Stimulated activated CD8-positive, alpha-beta memory T cell treated with anti-CD3 and anti-CD28 coated beads, Interleukin-7, amount 100 ng/mL, for 4 hours (primary cell): ENCODE data around the gene TMEM134.
"Not testable (repeated sequence)": the region's sequence is repeated elsewhere in the genome, so short reads cannot be mapped to it uniquely, and the experiment has no call there.

Source experiments
- DNase-seq, 2 donors: peaks; one replicate each; pipeline ENCODE4 v3.0.0-alpha.2; 2020; ENCODE audit warnings: low read depth in 2 of 2

The TMEM134 gene, protein sequence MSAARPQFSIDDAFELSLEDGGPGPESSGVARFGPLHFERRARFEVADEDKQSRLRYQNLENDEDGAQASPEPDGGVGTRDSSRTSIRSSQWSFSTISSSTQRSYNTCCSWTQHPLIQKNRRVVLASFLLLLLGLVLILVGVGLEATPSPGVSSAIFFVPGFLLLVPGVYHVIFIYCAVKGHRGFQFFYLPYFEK

DNA sequence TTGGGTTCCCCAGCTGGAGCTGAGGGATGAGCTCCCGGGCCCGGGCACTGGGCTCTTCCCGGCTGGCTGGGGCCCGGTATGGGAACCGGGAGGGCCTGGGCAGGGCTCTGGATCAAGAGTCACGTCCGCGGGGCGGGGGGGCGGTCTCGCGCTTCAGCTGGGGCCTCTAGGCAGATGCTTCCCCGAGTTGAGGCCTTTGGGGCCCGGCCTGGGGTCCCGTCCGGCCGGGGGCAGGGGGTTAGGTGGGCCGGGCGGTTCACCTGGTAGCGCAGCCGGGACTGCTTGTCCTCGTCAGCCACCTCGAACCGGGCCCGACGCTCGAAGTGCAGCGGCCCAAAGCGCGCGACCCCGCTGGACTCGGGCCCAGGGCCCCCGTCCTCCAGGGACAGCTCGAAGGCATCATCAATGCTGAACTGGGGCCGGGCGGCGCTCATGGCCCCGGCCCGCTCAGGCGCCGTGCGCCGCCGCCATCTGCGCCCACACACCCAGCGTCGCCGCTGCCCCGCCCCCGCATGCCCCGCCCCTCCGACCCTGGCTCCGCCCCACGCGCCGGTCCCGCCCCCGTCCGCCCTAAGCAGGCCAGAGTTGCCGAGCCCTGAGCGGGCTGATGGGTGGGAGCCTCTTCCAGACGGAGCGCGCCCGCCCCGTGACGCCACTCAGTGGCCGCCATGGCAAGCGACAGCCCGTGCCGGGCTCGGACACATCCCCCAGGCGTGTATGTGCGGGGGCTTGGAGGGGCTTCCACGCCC lies at the start of gene TMEM134:
Gene TMEM134, minus strand, starts transcription at position 493 of the 749 bp plus-strand sequence. Its CDS starts 59 bp downstream, at position 434.
- DNase-seq = peak; percentile 84 to 88

DNA sequence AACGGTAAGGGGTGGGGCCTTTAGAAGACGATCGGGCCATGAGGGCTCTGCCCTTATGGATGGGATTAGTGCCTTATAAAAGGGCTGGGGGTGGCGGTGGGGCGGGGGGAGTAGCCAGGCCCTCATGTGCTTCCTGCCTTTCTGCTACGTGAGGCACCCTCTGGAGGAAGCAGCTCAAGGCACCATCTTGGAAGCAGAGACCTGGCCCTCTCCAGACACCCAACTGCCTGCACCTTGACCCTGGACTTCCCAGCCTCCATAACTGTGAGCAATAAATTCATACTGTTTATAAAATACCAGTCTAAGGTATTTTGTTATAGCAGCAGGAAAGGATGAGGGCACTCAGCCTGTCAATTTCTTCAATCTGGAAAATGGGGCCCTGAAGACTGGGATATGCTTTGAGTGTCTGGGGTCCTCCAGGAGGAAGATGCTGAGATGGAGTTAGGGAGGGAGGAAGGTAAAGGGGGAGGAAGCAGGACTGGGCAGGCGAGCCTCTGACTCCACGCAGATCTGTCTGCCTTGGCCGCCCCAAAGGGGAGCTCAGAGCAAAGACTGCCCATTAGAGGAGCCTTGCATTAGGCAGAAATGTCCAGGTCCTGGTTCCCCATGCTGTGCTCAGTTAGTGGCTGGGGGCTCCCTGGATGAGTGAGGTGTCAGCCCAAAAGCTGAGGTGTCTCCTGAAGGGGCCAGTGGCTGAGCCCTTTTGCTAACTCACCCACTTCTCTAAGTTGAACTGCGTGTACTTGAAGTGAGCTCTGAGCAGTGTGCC lies 48.9 kb upstream of the TMEM134 start:
- no peak for DNase-seq

DNA sequence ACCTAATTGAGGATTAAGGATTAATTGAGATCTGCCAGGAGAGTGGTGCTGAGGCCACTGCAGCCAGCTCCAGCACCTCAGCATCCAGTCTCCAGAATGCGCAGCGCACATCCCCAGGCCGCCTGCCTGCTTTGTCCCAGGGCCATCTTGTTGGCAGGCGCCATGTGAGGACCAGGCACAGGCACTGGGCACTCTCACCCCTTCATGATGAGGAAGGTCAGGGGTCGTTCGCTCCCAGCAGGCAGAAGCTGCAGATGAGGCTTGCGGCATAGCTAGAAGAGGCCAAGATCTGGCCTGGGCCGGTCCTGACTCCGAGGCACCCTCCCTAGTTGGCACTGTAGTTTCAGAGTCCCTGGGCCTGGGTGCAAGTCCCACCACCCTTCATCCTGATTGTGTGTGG lies 47.8 kb upstream of the TMEM134 start:
- no peak for DNase-seq

DNA sequence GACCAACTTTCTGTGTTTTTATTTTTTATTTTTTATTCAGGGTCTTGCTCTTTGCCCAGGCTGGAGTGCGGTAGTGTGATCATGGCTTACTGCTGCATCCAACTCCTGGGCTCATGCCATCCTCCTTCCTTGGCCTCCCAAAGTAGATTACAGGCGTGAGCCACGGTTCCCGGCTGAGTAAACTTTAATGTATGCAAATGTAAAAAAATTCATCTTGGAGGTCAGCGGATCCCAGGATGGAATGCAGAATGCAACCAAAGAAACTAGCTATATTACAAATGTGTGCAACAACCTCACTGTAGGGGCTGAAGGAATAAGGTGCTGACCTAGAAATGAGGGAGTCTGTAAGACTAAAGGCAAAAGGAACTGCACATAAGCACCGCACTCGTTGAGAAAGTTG lies 45.1 kb upstream of the TMEM134 start:
- DNase-seq = no peak

DNA sequence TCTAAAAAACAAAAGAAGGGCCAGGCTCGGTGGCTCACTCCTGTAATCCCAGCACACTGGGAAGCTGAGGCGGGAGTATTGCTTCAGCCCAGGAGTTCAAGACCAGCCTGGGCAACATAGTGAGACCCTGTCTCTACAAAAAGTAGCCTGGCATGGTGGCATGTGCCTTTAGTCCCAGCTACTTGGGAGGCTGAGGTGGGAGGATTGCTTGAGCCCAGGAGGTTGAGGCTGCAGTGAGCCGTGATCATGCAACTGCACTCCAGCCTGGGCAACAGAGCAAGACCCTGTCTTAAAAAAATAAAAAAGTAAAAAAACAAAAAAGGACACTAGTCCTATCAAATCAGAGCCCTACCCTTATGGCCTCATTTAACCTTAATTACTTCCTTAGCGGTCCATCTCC lies 42.5 kb upstream of the TMEM134 start:
- not testable (repeated sequence) for DNase-seq

DNA sequence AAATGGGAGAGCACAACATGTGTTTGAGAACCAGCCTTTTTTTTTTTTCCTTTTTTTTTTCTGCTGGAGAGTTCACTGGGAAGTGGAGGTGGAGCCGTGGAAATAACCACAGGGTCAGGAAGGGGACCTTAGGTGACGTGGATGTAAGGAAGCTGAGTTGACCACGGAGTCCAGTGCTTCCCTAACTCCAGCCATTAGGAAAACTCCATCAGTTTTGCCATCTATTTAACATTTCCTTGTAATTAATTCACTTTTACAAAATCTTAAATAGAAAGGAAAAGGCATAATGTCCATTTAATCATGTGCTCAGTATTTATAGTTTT lies 40.9 kb upstream of the TMEM134 start:
- DNase-seq = no peak

DNA sequence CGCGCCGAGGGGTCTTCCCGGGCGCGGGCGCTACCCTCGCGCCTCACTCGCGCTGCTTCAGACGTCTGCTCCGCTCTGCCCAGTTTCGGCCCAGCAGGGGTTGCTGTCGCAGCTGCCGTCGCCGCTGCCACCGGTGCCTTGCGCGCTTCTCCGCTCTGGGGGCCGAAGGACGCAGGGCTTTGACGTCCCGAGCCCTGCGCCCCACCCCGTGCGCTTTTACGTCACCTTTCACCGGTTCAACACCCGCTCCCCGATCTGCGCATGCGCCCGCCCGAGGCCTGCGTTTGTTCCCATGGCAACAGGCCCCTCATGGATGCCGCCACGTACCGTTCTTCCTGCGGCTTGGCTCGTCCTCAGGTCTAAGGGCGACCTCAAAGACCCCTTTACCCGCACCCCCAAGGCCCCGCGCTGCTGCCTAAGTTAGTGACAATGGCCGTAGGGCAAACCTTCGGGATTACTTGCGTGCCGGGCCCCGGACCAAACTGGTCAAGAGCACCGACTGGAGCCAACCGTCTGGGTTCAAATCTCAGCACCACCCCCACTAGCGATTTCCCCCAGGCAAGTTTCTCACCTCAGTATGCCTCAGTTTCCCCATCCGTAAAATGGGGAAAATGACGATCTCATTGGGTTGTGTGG lies 39.6 kb upstream of the TMEM134 start:
- DNase-seq = peak; percentile 97 to 98

DNA sequence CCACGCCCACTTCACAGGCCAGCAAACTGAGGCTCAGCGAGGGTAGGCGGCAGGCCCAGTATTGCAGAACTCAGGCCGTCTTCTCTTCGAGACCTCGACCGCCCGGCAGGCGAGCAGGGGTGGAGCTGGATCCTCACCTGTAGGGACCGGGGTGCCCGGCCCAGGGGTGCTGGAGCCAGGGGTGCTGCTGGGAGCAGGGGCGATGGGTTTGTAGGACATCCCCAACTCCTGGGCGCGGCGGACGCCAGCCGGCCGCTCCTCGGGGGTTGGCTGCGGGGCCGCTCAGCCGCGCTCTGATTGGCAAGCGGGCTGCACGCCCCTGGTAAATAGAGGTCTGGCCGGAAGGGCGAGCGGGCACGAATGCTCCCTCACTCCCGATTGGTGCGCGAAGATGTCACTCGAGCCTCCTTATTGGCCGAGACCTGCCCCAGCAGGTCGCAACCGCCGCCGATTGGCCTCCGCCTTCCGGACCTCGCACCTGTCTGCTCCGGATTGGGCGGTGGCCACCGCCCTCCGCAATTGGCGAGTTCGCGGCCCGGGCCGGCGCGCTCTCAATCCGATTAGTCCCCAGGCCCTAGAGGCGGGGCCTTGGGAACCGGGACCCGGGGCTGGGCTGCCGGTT lies 38.9 kb upstream of the TMEM134 start, which contains the start of gene CDK2AP2:
Gene CDK2AP2, minus strand, starts transcription at position 299 of the 622 bp plus-strand sequence. Its CDS starts 80 bp downstream, at position 219.
- DNase-seq = peak; percentile 93 to 98

DNA sequence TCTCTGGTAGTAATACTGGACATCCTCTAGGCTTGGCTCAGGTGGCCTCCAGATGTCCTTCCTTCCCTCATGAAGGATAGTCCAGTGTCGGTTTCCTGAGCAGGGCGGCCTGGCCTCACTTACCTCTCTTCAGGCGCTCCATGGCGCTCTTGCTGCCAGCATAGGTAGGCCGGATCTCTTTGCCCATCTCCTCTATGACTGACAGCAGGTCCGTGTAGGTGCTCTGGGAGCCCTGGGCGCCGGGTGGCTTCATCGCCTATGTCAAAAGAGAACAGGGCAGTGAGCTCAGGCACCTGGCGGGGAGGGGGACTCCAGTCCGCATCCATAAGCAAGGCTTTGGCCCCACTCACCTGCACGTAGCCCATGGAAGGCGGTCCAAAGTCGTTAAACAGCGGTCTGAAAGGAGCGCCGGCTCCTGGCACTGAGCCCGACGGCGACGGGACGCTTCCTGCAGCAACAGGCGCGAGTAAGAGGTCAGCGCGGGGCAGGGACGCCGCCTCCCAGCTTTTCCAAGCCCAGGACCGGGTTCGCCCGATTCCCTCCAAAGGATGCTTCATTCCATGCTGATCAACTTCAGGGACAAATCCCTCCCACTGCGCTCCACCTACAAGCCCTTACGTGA lies 38.3 kb upstream of the TMEM134 start:
- DNase-seq = no peak

DNA sequence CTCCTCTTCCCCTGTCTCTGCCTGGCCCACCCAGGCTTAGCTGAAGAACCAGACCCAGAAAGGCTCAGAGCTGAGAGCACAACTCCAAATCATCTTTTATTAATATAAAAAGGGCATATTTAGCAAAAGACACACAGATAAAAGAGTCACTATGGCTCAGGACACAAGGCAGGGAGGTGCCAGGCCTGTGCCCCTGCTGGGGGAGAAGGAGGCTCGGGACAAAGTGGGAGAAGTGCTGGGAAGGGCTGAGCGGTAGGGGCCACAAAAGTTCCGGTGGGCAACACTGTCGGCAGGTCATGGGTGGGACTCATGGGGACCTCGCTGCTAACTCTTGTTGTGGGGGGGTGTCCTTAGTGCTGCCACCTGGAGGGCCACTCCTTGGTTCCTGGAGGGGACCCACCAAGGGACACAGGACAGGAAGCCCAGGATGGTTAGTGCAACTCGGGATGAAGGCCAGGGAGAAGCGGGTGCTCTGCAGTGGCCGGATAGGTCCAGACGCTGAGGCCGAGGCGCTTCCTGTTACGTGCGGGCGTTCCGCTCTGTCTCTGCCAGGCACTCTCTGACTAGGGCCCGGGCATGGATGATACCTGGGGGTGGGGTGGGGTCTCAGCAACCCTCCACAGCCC lies 37.5 kb upstream of the TMEM134 start:
- DNase-seq = no peak

DNA sequence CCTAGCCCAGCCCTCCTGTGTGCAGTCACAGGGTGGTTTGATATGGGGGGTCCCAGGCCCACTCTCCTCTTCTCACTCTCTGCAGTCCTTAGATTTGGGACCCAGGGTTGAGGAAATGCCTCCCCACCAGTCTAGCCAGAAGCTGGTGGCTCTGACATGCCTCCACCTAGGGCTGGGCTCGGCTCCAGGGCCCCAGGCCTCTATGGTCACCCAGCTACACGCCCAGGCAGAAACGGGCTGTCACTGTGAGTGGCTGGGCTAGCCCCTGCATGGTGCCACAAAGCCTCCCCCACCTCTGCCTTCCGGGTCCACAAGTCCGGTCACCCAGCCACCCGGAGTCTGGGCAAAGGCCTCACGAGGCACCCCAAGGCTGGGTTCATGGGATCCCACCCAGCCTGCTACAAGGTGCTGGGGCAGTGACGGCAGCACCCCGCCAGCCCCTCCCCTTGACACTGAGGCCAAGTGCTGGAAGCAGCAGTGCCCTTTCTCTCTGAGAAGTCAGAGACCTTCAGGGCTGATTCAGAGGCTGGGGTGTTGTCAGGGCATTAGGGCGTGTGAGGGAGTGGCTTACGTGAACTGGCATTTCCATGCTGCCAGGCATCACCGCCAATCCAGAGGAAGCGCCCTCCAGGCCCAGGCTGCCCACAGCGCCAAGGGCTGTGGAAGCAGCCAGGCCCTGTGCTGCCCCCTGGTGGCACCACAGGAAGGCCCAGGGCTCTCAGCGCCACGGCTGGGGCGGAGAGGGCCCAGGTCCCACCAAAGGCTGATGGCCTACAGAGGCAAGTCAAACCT lies 36.8 kb upstream of the TMEM134 start:
- DNase-seq = peak; percentile 84 to 85

DNA sequence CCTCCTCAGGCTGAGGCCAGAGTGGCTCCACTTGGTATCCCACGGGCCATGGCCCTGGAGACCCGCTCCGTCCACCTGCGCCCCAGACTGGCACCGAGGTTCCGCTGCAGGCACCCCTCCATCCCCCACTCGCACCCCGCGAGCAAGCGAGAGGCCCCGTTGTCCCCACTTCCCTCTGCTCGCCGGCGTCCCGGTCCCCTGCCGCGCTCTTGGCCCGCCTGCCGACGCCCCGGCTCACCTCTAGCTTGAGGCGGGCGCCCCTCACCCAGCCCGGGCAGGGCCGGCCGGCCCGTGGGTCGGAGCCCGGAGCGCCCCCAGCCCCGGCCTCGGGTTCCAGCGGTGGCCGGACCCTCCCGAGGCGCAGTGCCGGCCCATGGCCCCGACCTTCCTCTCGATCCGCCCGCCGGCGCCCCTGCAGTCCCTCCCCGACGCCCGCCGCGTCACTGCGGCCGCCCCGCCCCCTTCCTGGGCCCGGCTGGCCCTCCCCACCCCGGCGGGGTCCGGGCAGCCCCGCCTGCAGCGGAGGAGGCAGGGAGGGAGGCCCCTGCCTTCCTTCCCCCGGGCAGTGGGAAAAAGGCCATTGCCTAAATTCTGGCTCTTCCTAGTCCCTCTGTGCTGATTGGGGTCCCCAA lies 36.0 kb upstream of the TMEM134 start, which contains the start of gene PITPNM1:
Gene PITPNM1, minus strand, starts transcription at position 414 of the 632 bp plus-strand sequence. CDS start 1,183 bp downstream, outside the sequence.
- peak; percentile 10 to 73 for DNase-seq

DNA sequence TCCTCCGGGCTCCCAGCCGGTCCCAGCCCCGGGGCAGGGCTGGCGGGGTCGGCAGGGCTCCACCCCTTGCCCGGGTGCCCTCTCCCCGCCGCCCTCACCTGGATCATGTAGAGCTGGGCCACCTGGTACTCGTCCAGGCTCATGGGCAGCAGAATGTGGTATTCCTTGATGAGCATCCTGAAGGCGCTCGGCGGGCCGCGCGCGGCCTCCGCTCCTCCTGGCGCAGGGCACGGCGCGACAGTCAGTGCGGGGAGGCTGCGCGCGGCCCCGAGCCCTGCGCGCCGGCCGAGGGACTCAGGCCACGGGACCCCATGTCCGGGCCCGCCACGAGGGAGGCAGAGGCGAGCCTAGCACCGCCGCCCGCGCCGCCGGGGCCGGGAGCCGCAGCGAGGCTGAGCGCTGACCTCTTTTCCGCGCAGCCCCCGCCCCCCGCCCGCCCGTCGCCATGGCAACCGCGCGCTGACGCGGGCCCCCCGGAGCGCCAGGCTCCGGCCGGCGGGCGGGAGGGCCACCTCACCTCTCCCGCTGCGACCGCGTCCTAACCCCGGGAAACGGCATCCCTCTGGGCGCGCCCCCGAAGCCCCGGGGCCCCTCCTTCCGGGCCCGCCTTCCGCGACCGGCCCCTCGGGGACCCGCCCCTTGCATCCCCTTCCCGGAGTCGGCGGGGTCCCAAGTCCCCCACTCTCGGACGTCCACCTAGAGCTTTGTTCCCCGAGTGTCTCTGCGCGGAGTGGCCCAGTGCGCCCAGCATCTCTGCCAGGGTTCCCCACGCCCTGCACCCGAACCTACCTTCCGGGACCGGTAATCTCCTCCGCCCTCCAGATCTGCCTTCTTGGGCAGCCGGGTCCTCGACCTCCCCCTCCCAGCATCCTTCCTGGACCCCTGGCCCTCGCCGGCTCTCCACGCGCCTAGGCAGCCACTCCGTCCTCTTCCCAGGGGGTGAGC lies 35.2 kb upstream of the TMEM134 start:
- DNase-seq = peak in 1 of 2 donors; percentile 44

DNA sequence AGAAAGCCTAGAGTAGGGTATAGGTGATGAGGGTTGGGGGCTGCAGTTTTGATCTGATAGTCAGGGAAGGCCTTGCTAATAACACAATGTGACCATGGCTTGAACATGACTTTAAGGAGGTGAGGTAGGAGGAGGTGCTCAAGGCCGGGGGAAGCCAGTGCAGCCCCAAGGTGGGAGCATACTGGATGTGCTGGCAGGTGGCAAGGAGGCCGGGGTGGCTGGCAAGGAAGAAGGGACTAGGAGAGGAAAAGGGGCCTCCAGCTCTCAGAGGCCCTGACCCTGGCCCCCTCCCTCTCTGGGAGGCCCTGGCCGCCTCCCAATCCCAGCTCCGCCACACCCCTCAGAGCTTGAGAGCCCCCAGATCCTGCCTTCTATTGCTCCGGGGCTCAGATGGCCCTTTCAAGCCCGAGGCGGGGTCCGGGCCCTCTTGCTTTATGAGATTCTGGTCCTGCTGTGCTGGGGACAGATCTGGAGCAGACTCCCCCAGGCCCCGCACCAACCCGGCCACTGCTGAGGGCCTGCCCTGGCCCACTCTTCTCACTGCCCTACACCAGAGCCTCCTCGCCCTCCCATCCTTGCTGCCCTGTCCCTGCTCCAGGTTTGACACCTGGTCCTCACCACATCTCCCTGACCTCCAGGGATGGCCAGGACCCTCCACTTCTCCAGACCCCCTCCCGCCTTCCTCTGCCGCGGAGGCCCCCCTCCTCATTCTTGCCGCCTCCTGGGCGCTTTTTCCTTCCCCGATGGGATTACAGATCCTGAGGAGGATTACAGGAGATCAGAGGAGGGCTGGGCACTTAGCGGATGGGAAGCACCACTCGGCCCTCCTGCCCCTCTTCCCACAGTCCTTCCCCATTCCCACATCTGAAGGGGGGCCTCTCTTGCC lies 34.3 kb upstream of the TMEM134 start:
- no peak for DNase-seq

DNA sequence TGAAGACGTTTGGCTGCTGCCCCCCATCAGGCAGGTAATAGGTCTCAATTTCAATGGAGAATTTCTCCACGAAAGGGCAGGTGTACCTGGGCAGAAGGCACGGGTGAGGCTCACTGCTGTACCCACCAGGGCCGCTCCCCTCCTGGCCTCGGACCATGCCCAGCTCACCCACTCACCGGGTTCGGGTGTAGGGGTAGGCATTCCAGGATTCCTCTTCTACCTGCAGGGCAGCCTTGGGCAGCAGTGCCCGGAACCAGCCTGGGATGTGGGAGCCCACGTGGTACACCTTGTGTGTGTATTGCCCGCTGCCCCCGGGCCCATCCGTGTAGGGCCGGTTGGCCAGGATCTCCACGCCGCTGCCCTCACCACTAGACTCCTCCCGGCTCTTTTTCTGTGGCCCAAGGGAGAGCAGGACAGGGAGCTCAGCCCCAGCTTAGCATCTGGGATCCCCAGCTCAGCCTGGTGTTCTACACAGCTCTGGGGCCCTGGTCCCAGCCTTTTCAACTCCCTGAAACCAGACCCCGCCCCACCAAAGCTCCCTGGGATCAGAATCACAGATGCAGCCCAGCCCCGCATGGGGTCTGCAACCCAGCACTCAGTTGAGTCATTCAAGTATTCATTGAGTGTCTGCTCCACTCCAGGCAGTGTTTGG lies 33.4 kb upstream of the TMEM134 start:
- no peak for DNase-seq

DNA sequence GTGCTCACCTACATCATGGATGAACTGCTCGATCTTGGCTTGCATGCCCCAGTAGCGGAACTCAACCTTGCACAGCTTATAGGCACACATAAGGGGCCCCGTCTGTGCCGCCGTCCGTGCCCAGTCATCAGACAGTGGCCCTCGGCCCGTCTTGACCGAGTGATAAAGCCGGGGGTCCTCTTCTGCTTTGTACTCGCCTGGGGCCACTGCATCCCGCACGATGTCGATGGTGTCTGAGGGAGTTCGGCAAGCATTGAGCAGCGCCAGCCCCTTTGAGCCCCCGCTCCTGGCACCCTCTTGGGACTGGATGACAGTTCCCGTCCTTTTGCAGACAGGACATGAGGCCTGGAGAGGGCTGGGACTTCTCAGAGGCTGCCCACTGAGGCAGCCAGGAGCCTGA lies 32.8 kb upstream of the TMEM134 start:
- no peak for DNase-seq
